Measurements from ENCODE around the gene LRMDA. TPM values are rescaled to one million over a fixed set of nuclear protein-coding genes. Genes with fewer than 3 reads are reported as not detected.

The LRMDA gene
- total and polyA plus RNA-seq, 7 donors = 2.8 to 22.2 (median 9.0) TPM

- Histone ChIP-seq H3K4me3 (no peak overlapping the region), H3K9me3 (no peaks in the 10 kb centered on the region), H3K27me3 (no peaks in the 10 kb centered on the region), H3K4me1 (no peaks in the 10 kb centered on the region), H3K27ac (no peak overlapping the region), H3K36me3 (no peaks in the 10 kb centered on the region)
- DNase-seq = no peak
- TF ChIP-seq POLR2AphosphoS5 (IDR thresholded peaks at IDR 0.05) (no peak), POLR2A (IDR thresholded peaks at IDR 0.05) (no peak), CTCF (IDR thresholded peaks at IDR 0.05) (no peak), EP300 (IDR thresholded peaks at IDR 0.05) (no peak)
- intact Hi-C loops (cut with DNase I) = no loop called here
These were observed 287.6 kb downstream of the LRMDA start for GRCh38 chr10:75718991-75719390.

- no peak overlapping the region for H3K4me3 ChIP-seq
- H3K9me3 ChIP-seq = no peaks in the 10 kb centered on the region
- H3K4me1 ChIP-seq = no peaks in the 10 kb centered on the region
- no peak for DNase-seq
- intact Hi-C loops (cut with DNase I) = no loop called here
- no peak overlapping the region for H3K27ac ChIP-seq
- no peaks in the 10 kb centered on the region for H3K36me3 ChIP-seq
- no peaks in the 10 kb centered on the region for H3K27me3 ChIP-seq
- WGBS, 2 donors = 92% methylated on average over 7 of the region's 7 CpGs
- TF ChIP-seq EP300 (IDR thresholded peaks at IDR 0.05) (no peak), CTCF (IDR thresholded peaks at IDR 0.05) (no peak), POLR2A (IDR thresholded peaks at IDR 0.05) (no peak), POLR2AphosphoS5 (IDR thresholded peaks at IDR 0.05) (no peak)
These were observed 288.7 kb downstream of the LRMDA start for GRCh38 chr10:75720157-75720556.

GRCh38 chr10:75722020-75722419, 290.6 kb downstream of the LRMDA start:
- TF ChIP-seq POLR2AphosphoS5 (IDR thresholded peaks at IDR 0.05) (no peak), EP300 (IDR thresholded peaks at IDR 0.05) (no peak), CTCF (IDR thresholded peaks at IDR 0.05) (no peak), POLR2A (IDR thresholded peaks at IDR 0.05) (no peak)
- WGBS, 2 donors = 87 to 88% methylated on average over 4 of the region's 4 CpGs
- Histone ChIP-seq H3K9me3 (no peaks in the 10 kb centered on the region), H3K4me1 (no peaks in the 10 kb centered on the region), H3K27me3 (no peaks in the 10 kb centered on the region), H3K36me3 (no peaks in the 10 kb centered on the region), H3K4me3 (no peak overlapping the region), H3K27ac (no peak overlapping the region)
- no peak for DNase-seq
- intact Hi-C loops (cut with DNase I) = no loop called here

- Histone ChIP-seq H3K4me3 (no peak overlapping the region), H3K36me3 (no peaks in the 10 kb centered on the region), H3K4me1 (no peaks in the 10 kb centered on the region), H3K27ac (no peak overlapping the region), H3K27me3 (no peaks in the 10 kb centered on the region), H3K9me3 (no peaks in the 10 kb centered on the region)
- TF ChIP-seq POLR2A (IDR thresholded peaks at IDR 0.05) (no peak), POLR2AphosphoS5 (IDR thresholded peaks at IDR 0.05) (no peak), EP300 (IDR thresholded peaks at IDR 0.05) (no peak), CTCF (IDR thresholded peaks at IDR 0.05) (no peak)
- intact Hi-C loops (cut with DNase I) = no loop called here
- no peak for DNase-seq
- 97% methylated on average over 2 of the region's 2 CpGs for WGBS, 2 donors
These were observed 291.2 kb downstream of the LRMDA start for GRCh38 chr10:75722609-75723008.

- Histone ChIP-seq H3K27ac (no peak overlapping the region), H3K9me3 (no peaks in the 10 kb centered on the region), H3K36me3 (no peaks in the 10 kb centered on the region), H3K4me1 (no peaks in the 10 kb centered on the region), H3K4me3 (no peak overlapping the region), H3K27me3 (no peaks in the 10 kb centered on the region)
- no peak for DNase-seq
- WGBS, 2 donors = 64 to 75% methylated on average over 9 of the region's 9 CpGs
- TF ChIP-seq POLR2AphosphoS5 (IDR thresholded peaks at IDR 0.05) (no peak), POLR2A (IDR thresholded peaks at IDR 0.05) (no peak), EP300 (IDR thresholded peaks at IDR 0.05) (no peak), CTCF (IDR thresholded peaks at IDR 0.05) (no peak)
- intact Hi-C loops (cut with DNase I) = no loop called here
These were observed 292.0 kb downstream of the LRMDA start for GRCh38 chr10:75723319-75723980.

All from sigmoid colon (tissue), 7 donors.